ENCODE results near the gene ZFHX3.

The ZFHX3 gene

GRCh38 chr16:72785171-72785570 is 262.8 kb downstream of the ZFHX3 start:
- DNase-seq = no peak

GRCh38 chr16:72783716-72784318 is 264.1 kb downstream of the ZFHX3 start:
- DNase-seq = no peak

GRCh38 chr16:72769876-72770275 is 278.1 kb downstream of the ZFHX3 start:
- DNase-seq = no peak

- DNase-seq = no peak
These were observed 279.3 kb downstream of the ZFHX3 start for GRCh38 chr16:72768591-72768990.

GRCh38 chr16:72766506-72766905 is 281.4 kb downstream of the ZFHX3 start:
- no peak for DNase-seq

- DNase-seq = no peak
These were observed 283.8 kb downstream of the ZFHX3 start for GRCh38 chr16:72764015-72764654.

- no peak for DNase-seq
These were observed 287.3 kb downstream of the ZFHX3 start for GRCh38 chr16:72760581-72760980.

GRCh38 chr16:72753881-72754280 is 294.0 kb downstream of the ZFHX3 start:
- no peak for DNase-seq

- DNase-seq = no peak
These were observed 295.8 kb downstream of the ZFHX3 start for GRCh38 chr16:72752004-72752695.

GRCh38 chr16:72751076-72751475 is 296.9 kb downstream of the ZFHX3 start:
- DNase-seq = no peak

GRCh38 chr16:72749091-72749490 is 298.8 kb downstream of the ZFHX3 start:
- no peak for DNase-seq

- no peak for DNase-seq
These were observed 303.7 kb downstream of the ZFHX3 start for GRCh38 chr16:72744076-72744793.

- DNase-seq = no peak
These were observed 304.7 kb downstream of the ZFHX3 start for GRCh38 chr16:72743011-72743761.

- no peak for DNase-seq
These were observed 307.6 kb downstream of the ZFHX3 start for GRCh38 chr16:72740347-72740746.

- no peak for DNase-seq
These were observed 308.4 kb downstream of the ZFHX3 start for GRCh38 chr16:72739577-72739976.

GRCh38 chr16:72736074-72736473 is 311.9 kb downstream of the ZFHX3 start:
- DNase-seq = no peak
